ENCODE measurements around the gene LRRC18. TPM values are rescaled to one million over a fixed set of nuclear protein-coding genes. Genes with fewer than 3 reads are reported as not detected.

Gene LRRC18
- not detected for polyA plus RNA-seq (2013, experiment 1 of 2; ENCODE audit: insufficient read length)
- polyA plus RNA-seq (2013, experiment 2 of 2; ENCODE audit: insufficient read length) = not detected

- DNase-seq = no peak
Measured at GRCh38 chr10:48939790-48940325, at the start of gene LRRC18. TSS of gene LRRC18 (minus strand) at chr10:48939840. CDS start at chr10:48914155, 25,685 bp downstream.

- no peak for DNase-seq
Measured at GRCh38 chr10:48985621-48986158, 46.0 kb upstream of the LRRC18 start.

GRCh38 chr10:48983648-48984351 lies 44.2 kb upstream of the LRRC18 start:
- DNase-seq = no peak

GRCh38 chr10:48982584-48982983 lies 42.9 kb upstream of the LRRC18 start:
- no peak for DNase-seq

- DNase-seq = peak; percentile 29
Measured at GRCh38 chr10:48981310-48981907, 41.8 kb upstream of the LRRC18 start.

- no peak for DNase-seq
Measured at GRCh38 chr10:48978318-48978717, 38.7 kb upstream of the LRRC18 start.

GRCh38 chr10:48976196-48976595 lies 36.6 kb upstream of the LRRC18 start:
- DNase-seq = peak; percentile 35

GRCh38 chr10:48974510-48975156 lies 35.0 kb upstream of the LRRC18 start:
- no peak for DNase-seq

GRCh38 chr10:48973065-48973464 lies 33.4 kb upstream of the LRRC18 start:
- DNase-seq = no peak

GRCh38 chr10:48970654-48971053 lies 31.0 kb upstream of the LRRC18 start:
- no peak for DNase-seq

- DNase-seq = no peak
Measured at GRCh38 chr10:48970046-48970445, 30.4 kb upstream of the LRRC18 start.

- DNase-seq = no peak
Measured at GRCh38 chr10:48968036-48968435, 28.4 kb upstream of the LRRC18 start.

- DNase-seq = no peak
Measured at GRCh38 chr10:48965460-48965859, 25.8 kb upstream of the LRRC18 start.

- no peak for DNase-seq
Measured at GRCh38 chr10:48964038-48964437, 24.4 kb upstream of the LRRC18 start.

- no peak for DNase-seq
Measured at GRCh38 chr10:48958598-48959190, 19.1 kb upstream of the LRRC18 start.

GRCh38 chr10:48957361-48958151 lies 17.9 kb upstream of the LRRC18 start:
- no peak for DNase-seq

- DNase-seq = no peak
Measured at GRCh38 chr10:48951707-48952106, 12.1 kb upstream of the LRRC18 start.

GRCh38 chr10:48948470-48949037 lies 8.9 kb upstream of the LRRC18 start:
- DNase-seq = no peak

- no peak for DNase-seq
Measured at GRCh38 chr10:48947690-48948469, 8.2 kb upstream of the LRRC18 start.

GRCh38 chr10:48946891-48947500 lies 7.4 kb upstream of the LRRC18 start:
- no peak for DNase-seq
